Loucy (cell line): Measurements from ENCODE around the gene RPL7L1.

Experiments used
- H2AFZ ChIP-seq: fragments of 200-600 bp; sonication (generic); 2 replicates; pipeline ENCODE4 v1.6.0; 2016; ENCODE audit warnings: antibody characterized with exemption, mild to moderate bottlenecking, low read length, moderate library complexity
- H3F3A ChIP-seq: fragments of 200-600 bp; 2 replicates; pipeline ENCODE4 v1.6.0; 2016; ENCODE audit warnings: antibody characterized with exemption, low read depth, mild to moderate bottlenecking
- H3K27me3 ChIP-seq: fragments of 200-600 bp; sonication (generic); 2 replicates; pipeline ENCODE4 v1.6.1; 2014; ENCODE audit warnings: low read length, mild to moderate bottlenecking; ENCODE audit not compliant: insufficient read depth, poor library complexity, severe bottlenecking
- H3K36me3 ChIP-seq: fragments of 200-600 bp; sonication (generic); 2 replicates; pipeline ENCODE4 v1.6.1; 2016; ENCODE audit warnings: low read length; ENCODE audit not compliant: insufficient read depth
- H3K4me1 ChIP-seq: fragments of 200-600 bp; sonication (generic); 2 replicates; pipeline ENCODE4 v1.5.1; 2014; ENCODE audit warnings: low read length, mild to moderate bottlenecking; ENCODE audit not compliant: insufficient read depth, poor library complexity, severe bottlenecking
- H3K4me2 ChIP-seq: fragments of 200-600 bp; sonication (generic); 2 replicates; pipeline ENCODE4 v1.6.0; 2014; ENCODE audit warnings: antibody characterized with exemption, low read length, low read depth, mild to moderate bottlenecking; ENCODE audit not compliant: poor library complexity, severe bottlenecking
- H3K4me3 ChIP-seq: fragments of 200-600 bp; sonication (generic); 2 replicates; pipeline ENCODE4 v1.5.1; 2014; ENCODE audit warnings: low read length, mild to moderate bottlenecking, mixed read lengths; ENCODE audit not compliant: poor library complexity, severe bottlenecking
- H3K79me2 ChIP-seq: fragments of 200-600 bp; sonication (generic); 2 replicates; pipeline ENCODE4 v1.6.1; 2014; ENCODE audit warnings: low read length; ENCODE audit not compliant: insufficient read depth
- H3K9ac ChIP-seq: fragments of 200-600 bp; sonication (generic); 2 replicates; pipeline ENCODE4 v1.6.0; 2014; ENCODE audit warnings: mild to moderate bottlenecking, low read depth, low read length, moderate library complexity; ENCODE audit not compliant: poor library complexity, severe bottlenecking
- H3K9me2 ChIP-seq: fragments of 200-600 bp; sonication (generic); replicated peaks from 2 replicates; pipeline ENCODE4 v1.6.1; 2016; ENCODE audit warnings: low read depth, low read length, mixed read lengths
- H3K9me3 ChIP-seq: fragments of 200-600 bp; sonication (generic); 2 replicates; pipeline ENCODE4 v1.6.1; 2014; ENCODE audit warnings: mild to moderate bottlenecking, antibody characterized with exemption, low read length, low read depth; ENCODE audit not compliant: insufficient read depth
- H4K20me1 ChIP-seq: fragments of 200-600 bp; sonication (generic); 2 replicates; pipeline ENCODE4 v1.6.0; 2014; ENCODE audit warnings: antibody characterized with exemption, low read length, mild to moderate bottlenecking; ENCODE audit not compliant: insufficient read depth, poor library complexity, severe bottlenecking
- CTCF ChIP-seq: fragments of 200-600 bp; sonication (generic); conservative IDR thresholded peaks from 2 replicates; pipeline ENCODE4 v1.5.1; 2014; ENCODE audit warnings: mild to moderate bottlenecking, antibody characterized with exemption, low read length
- EZH2phosphoT487 ChIP-seq: fragments of 200-600 bp; IDR thresholded peaks from 2 replicates; pipeline ENCODE4 v1.6.1; 2018; ENCODE audit warnings: antibody characterized with exemption, mild to moderate bottlenecking, moderate library complexity, borderline replicate concordance

RPL7L1 gene

GRCh38 chr6:42848700-42849099 lies 30.7 kb upstream of the RPL7L1 start:
- peaks cover 12% of the 10 kb centered on the region; the same call in 1 of the 2 replicates for H3K36me3 ChIP-seq
- no peaks in the 10 kb centered on the region for H3K27me3 ChIP-seq
- H3K9ac ChIP-seq, result no peak overlapping the region
- no peaks in the 10 kb centered on the region for H3K79me2 ChIP-seq
- H3K4me2 ChIP-seq, result no peak overlapping the region
- H2AFZ ChIP-seq, result no peak overlapping the region
- TF ChIP-seq CTCF (no peak), EZH2phosphoT487 (no peak)
- H3K9me2 ChIP-seq, result no peaks in the 10 kb centered on the region
- H4K20me1 ChIP-seq, result no peaks in the 10 kb centered on the region
- H3F3A ChIP-seq, result no peaks in the 10 kb centered on the region
- H3K4me1 ChIP-seq, result no peaks in the 10 kb centered on the region
- H3K9me3 ChIP-seq, result no peaks in the 10 kb centered on the region
- no peak overlapping the region for H3K4me3 ChIP-seq

DNA sequence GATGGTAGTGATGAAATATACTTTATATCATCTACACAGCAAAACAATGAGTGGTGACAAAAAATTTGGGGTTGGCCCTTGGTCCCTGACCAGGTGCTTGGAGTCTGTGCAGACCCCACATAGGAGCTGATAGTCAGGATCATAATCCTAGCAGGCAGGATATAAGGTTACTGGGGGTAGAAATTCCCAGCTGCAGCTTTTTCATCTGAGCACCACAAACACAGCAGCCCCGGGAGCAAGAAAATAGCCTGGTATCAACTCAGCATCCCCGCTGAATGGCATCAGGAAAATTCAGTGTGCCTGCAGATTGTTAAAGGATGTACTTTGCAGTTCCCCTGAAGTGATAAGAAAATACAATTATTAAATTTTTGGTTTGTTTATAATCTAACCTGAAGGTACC lies 27.8 kb upstream of the RPL7L1 start:
- H3K9ac ChIP-seq, result no peak overlapping the region
- no peak overlapping the region for H3K4me3 ChIP-seq
- H3K79me2 ChIP-seq, result no peaks in the 10 kb centered on the region
- no peak overlapping the region for H3K4me2 ChIP-seq
- no peaks in the 10 kb centered on the region for H3K9me2 ChIP-seq
- no peaks in the 10 kb centered on the region for H3F3A ChIP-seq
- peaks cover 33% of the 10 kb centered on the region; the same call in 1 of the 2 replicates for H3K36me3 ChIP-seq
- no peaks in the 10 kb centered on the region for H3K4me1 ChIP-seq
- H3K27me3 ChIP-seq, result no peaks in the 10 kb centered on the region
- no peaks in the 10 kb centered on the region for H3K9me3 ChIP-seq
- no peak overlapping the region for H2AFZ ChIP-seq
- H4K20me1 ChIP-seq, result no peaks in the 10 kb centered on the region
- no peak for TF ChIP-seq CTCF
- TF ChIP-seq EZH2phosphoT487, result no peak

GRCh38 chr6:42860036-42860435 lies 19.4 kb upstream of the RPL7L1 start:
- no peaks in the 10 kb centered on the region for H3K9me2 ChIP-seq
- H3K9me3 ChIP-seq, result no peaks in the 10 kb centered on the region
- H4K20me1 ChIP-seq, result no peaks in the 10 kb centered on the region
- H3K36me3 ChIP-seq, result peaks cover 62% of the 10 kb centered on the region; the same call in 1 of the 2 replicates
- H3F3A ChIP-seq, result no peaks in the 10 kb centered on the region
- no peaks in the 10 kb centered on the region for H3K4me1 ChIP-seq
- no peak overlapping the region for H2AFZ ChIP-seq
- no peaks in the 10 kb centered on the region for H3K27me3 ChIP-seq
- H3K79me2 ChIP-seq, result no peaks in the 10 kb centered on the region
- TF ChIP-seq EZH2phosphoT487, result no peak
- TF ChIP-seq CTCF, result no peak
- H3K4me2 ChIP-seq, result no peak overlapping the region
- no peak overlapping the region for H3K9ac ChIP-seq
- no peak overlapping the region for H3K4me3 ChIP-seq
